Retinal pigment epithelial cell (primary cell): ENCODE data around the gene CXCR6.
"Not testable (repeated sequence)": the region's sequence is repeated elsewhere in the genome, so short reads cannot be mapped to it uniquely, and the experiment has no call there.

ENCODE experiments used
- DNase-seq: peaks from one replicate; pipeline ENCODE4 v3.0.0-alpha.2; 2010; ENCODE audit warnings: low read depth
- H3K4me3 ChIP-seq: 2 replicates; pipeline ENCODE4 v1.5.1; 2011; ENCODE audit warnings: mild to moderate bottlenecking, low read length, control low read depth, moderate library complexity
- TF ChIP-seq, protein P1 (sequence below): conservative IDR thresholded peaks from 2 replicates; pipeline ENCODE4 v1.5.1; 2011; ENCODE audit warnings: low read depth, low read length, control low read depth, inconsistent platforms

The CXCR6 gene

DNA sequence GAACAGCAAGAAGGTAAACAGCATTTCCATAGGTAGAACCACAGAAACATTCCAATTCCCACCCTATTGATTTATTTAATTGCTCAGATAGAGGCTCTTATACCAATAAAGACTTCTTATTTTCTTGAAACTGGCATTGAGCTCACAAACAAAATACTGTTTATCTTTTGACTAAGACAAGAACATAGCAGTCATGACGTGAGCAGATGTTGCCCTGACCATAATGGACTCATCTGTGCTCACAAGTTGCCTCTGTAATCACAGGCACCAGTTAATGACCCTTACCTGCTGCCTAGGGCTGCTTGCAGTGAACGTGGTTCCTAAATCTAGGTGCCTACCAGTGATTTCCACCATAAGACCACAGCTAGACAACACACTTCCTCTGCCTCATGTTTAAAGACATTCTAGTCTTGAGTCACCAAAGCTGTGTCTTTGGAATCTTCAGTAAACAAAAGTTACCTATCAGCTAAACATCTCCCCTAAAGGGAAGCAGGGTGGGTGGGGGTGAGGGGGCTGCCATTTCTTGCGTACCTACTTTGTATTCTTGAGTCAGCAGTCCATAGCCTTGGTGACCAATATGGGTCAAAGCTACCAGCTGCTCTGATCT is 50.3 kb downstream of the CXCR6 start:
- no peak for DNase-seq
- TF ChIP-seq, protein P1, sequence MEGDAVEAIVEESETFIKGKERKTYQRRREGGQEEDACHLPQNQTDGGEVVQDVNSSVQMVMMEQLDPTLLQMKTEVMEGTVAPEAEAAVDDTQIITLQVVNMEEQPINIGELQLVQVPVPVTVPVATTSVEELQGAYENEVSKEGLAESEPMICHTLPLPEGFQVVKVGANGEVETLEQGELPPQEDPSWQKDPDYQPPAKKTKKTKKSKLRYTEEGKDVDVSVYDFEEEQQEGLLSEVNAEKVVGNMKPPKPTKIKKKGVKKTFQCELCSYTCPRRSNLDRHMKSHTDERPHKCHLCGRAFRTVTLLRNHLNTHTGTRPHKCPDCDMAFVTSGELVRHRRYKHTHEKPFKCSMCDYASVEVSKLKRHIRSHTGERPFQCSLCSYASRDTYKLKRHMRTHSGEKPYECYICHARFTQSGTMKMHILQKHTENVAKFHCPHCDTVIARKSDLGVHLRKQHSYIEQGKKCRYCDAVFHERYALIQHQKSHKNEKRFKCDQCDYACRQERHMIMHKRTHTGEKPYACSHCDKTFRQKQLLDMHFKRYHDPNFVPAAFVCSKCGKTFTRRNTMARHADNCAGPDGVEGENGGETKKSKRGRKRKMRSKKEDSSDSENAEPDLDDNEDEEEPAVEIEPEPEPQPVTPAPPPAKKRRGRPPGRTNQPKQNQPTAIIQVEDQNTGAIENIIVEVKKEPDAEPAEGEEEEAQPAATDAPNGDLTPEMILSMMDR = no peak
- no peak overlapping the region for H3K4me3 ChIP-seq

DNA sequence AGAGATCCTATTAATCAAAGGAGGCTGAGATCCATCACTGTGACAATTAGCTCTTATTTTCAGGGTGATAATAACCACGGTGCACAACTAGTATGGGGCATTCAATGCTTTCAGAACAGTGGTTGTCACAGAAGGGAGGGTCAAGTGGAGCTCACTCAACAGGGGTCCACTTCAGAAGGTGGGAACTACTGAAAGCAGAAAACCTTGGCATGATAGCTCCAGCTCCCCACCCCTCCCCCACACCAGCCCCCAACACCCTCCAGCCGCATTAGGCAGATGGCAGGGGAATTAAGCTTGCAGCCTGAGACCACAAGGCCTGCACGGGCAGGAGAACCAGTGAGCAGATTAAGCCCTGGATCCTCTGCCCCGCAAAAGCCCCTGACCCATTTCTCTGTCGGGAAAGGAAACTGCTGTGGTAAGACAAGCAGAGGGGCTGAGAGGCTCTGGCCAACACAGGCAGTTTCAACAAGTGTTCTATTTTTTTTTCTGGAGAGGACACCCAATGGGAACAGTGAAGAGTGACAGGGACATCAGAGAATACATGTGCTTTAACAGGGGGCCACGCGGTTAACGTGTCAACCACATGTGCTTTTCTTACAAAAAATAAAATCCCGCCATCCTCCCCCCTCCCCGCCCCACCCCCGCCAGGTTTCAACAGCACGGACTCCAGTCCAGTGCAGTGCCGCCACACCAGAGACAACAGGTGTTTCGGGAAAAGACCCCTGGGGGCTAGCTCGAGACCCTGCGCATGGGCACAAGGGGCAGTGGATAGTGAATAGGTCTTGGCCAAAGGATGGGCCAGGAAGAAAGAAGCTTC is 51.4 kb downstream of the CXCR6 start:
- TF ChIP-seq, protein P1 = no peak
- peak overlapping the region; percentile 91 for H3K4me3 ChIP-seq
- DNase-seq = no peak

DNA sequence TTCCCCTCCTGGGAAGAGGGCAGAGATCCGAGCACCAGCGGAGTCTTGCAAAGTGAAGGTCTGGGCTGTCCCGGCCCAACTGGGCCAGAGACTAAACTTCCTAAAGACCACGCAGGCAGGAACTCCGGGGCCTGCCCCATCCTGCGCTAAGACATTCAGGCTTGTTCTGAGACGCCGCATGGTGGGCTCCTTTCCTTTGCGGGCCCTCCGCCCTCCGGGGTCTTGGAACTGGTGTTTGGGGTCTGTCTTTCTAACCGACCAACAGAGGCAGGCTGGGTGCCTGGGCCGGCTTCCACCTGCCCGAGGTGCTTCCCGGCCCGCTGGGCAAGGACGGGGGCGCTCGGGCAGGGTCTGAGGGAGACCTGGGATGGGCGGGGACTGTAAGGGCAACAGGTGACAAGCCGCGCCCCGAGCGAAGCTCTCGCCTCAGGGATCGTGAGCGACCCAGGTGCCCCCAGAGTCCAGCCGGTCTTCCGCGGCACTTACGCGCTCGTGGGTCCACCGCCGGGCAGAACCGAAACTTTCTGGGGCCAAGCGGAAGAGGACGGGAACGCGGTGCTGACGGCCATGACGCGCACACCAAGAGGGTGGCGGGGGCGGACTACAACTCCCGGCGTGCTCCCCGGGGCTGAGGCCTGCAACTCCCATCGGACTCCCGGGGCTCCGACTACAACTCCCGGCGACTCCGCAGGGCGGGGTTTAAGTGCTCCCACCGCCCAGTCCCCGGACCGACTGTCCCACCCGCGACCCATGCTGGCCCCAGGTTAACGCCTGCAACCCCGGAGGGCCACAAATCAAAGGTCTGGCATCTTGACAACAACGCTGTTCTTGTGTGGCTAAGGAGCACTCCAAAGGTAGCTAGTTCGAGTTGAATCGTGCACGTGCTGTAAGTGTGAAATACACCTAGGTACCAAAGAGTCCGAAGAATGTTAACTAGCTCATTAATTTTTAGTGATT is 52.2 kb downstream of the CXCR6 start, which contains the start of gene FYCO1:
TSS of gene FYCO1 (minus strand) at position 589 of the 957 bp plus-strand sequence. CDS start 10,914 bp downstream, outside the sequence.
- TF ChIP-seq, protein P1 = no peak
- peak within 1 kb of the TSS; percentile 91 for H3K4me3 ChIP-seq
- DNase-seq = peak; percentile 45

DNA sequence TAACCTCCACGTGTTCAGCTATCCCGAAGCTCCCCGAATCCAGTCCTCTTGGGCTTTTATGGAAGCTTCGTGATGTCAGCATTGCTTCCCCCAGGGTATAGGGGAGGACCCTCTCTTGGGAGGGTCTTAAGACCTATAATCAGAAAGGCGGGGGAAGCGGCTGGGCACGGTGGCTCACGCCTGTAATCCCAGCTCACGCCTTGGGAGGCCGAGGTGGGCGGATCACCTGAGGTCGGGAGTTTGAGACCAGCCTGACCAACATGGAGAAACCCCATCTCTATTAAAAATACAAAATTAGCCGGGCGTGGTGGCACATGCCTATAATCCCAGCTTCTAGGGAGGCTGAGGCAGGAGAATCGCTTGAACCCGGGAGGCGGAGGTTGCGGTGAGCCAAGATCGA is 54.2 kb downstream of the CXCR6 start:
- DNase-seq, H3K4me3 ChIP-seq: not testable (repeated sequence)

DNA sequence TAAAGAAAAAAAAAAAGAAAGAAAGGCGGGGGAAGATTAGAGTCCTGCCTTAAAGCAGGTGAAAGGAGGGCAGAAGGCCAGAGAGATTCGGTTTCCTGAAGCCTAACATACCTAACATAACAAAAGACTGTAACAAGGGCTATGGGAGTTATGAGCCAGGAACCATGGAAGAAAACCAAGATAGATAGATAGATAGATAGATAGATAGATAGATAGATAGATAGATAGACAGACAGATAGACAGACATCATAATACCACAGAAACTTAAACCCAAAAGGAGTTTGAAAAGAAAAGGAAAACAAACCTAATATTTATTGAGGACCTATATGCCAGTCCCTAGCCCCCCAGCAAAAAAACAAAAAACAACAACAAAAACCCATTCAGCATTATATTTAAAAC is 54.7 kb downstream of the CXCR6 start:
- TF ChIP-seq, protein P1 = no peak
- no peak for DNase-seq

More for the DNA sequence above, 54.7 kb downstream of the CXCR6 start:
- no peak overlapping the region for H3K4me3 ChIP-seq
